HG03159 (cell line): ENCODE data around the gene ZNF496.

Experiments used
- ATAC-seq: cut with Tn5 transposase; IDR thresholded peaks from one replicate; pipeline ENCODE4 v1.9.1; 2021; ENCODE audit warnings: mild to moderate bottlenecking, moderate library complexity; ENCODE audit not compliant: unreplicated experiment

Gene ZNF496

DNA sequence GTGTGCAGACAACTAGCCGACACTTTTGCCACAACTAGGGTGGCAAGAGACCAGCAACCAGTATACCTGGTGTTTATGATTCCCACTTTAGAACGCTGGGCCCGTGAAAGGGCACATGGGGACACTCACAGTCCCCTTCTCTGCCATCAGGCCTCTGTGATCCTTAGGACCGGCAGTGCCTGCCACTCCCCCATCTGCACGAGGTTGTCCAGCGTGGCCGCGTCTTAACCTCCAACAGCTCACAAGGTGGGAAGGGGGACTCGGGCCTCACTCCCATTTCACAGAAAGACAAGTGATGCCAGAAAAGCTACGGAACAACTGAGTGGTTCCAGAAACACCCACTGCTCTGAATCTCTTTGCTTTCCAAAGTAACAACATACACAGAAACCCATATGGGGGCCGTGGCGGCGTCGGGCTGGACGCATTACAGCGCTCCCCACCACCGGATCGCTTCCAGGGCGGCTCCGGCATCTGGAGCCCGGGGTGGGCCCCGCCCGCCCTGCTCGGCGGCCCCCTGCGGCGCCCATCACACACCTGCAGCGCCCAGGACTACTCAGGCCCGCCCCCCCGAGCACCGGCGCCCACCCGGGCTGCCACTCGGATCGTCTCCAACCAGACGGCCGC, 1.0 kb downstream of the ZNF496 start:
- ATAC-seq = no peak

DNA sequence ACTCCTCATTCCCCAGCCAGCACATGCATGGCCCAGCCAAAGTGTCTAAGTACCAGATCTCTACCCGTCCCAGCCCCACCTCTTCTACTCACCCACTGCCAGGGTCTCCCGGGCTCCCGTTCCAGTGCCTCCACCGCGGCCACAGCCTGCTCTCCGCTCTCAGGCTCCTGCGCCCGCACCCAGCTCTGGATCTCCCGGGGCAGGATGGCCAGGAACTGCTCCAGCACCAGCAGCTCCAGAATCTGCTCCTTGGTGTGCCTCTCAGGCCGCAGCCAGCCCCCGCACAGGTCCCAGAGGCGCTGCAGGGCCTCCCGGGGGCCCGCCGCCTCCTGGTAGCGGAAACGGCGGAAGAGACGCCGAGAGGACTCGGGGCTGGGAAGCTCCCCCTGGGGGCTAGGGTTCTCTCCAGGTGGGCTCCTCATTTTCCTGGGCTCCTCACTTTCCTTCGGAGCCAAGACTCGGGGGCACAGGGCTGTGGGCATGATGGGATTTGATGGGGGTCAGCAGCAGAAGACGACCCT, 2.5 kb downstream of the ZNF496 start:
- ATAC-seq = no peak

DNA sequence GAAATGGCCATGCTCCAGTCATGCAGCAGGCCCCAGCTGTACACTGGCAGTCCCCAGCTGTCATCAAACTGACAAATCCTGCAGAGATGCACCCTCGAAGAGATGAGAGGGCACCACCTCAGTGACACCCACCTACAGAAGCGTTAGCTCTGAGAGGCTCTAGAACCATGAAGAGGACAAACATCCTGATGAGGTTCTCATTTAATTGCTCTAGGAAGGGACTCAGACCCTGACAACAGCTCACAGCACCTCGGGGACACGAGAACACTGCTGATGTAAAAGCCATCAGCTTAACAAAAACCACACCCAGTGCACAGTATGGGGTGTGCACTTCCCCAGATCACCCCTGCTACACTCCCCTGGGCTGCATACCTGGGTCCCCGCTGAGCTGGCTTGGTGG, 3.4 kb downstream of the ZNF496 start:
- no peak for ATAC-seq

DNA sequence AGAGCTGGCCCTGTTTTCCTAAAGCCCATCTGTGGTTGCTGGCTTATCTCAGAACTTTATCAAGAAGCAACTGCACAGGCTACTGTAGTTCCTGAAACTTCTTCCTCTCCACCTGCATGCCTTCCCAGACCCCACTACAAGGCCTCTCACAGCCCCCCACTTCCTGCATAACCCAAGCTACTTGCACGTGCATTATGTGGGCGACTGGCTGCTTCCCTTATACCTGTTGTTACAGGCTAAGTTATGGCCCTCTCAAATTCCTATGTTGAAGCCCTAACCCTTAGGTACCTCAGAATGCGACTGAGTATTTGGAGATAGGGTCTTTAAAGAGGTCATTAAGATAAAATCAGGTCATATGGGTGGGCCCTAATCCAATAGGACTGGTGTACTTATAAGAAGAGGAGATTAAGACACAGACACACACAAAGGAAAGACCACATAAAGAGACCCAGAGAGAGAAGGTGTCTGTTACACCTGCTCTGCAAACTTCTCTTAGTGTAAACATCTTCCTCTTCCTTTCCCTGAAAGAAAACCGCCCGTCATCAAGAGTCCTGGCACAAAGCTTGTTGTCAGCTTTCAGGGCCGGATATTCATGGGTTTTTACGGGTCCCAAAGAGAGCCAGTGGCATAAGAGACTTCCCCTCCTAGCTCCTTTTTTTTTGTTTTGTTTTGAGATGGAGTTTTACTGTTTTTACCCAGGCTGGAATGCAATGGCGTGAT, 5.1 kb downstream of the ZNF496 start:
- ATAC-seq = no peak

DNA sequence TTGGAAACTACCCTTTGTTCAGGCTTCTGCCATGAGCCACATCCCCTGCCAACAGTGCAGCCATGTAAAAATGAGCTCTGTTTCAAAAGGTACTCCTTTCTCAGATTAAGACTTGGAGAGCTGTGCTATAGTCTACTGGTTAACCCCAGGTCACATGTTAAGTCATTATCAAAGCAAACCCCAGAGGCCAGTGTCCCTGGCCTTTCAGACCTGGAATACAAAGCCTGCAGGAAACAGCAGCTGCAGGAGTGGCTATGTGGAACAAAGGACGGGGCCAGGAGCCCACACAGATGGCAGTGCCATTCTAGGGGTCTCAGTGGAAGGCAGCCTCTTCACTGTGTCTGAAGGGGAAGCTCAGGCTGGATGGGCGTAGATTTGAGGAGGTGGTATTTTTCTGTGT, 6.7 kb downstream of the ZNF496 start:
- ATAC-seq = no peak

DNA sequence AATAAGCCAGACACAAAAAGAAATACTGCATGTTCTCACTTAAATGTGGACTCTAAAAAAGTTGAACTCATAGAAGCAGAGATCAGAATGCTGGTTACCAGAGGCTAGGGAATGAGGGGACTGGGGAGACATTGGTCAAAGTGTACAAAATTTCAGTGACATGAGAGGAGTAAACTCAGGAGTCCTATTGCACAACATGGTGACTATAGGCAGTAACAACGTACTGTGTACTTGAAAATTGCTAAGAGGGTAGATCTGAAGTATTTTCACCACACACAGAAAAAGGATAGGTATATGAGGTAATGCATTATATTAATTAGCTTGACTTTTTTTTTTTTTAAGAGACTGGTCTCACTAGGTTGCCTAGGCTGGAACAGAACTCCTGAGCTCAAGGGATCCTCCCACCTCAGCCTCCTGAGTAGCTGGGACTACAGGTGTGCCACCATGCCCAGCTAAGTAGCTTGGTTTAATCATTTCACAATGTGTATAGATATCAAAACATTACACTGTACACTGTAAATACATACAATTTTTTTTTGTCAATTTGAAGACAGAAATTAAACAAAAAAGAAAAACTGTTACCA, 7.4 kb downstream of the ZNF496 start:
- no peak for ATAC-seq

DNA sequence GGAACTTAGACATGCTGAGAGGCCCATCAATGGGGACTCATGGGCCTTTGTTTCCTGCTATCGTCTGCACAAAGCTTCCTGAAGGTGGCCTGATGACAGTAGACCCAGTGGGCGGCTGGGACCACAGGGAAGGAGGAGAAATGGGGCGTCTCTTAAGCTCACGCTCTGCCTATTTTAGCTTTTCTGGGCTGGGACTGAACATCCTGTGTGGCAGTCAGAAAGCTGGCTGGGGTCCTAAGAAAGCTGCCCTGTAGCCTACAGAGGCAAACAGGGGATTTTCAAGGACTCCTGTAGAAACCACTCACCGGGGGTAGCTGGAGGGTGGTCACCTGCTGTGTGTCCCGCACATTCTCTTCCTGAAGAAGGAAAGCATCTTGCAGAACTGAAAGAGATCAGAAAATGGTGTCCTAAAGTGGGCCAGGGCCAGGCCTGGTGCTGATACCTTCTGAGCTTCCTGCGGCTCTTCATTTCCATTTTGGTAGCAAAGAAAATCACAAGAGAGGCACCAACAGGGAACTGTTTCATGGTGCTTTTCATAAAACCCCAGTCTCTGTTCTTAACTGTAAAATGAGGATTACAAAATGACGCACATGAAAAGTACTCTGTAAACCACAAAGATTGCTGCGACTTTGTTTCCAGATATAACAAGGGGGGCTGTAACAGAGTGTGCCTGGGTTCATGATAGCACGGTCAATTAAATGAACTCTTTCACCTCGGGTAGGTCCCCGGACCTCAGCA, 8.6 kb downstream of the ZNF496 start:
- no peak for ATAC-seq

DNA sequence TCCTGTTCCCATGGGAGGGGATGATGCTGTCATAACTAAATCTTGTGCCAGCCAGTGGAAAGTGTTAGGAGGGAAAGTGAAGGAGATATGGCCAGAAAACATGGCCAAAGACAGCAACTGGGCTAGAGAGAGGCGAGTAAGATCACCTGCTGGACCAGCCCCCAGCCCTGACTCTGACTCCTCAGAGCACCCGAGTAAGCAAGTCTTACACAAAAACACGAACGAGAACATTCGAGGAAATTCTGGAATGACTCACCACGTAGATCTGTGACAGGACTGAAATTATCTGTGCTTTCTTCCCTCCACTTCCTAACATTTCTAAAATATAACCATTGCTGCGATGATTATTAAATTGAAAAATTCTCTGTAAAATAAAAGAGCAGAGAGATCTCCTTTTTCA, 9.2 kb downstream of the ZNF496 start:
- no peak for ATAC-seq

DNA sequence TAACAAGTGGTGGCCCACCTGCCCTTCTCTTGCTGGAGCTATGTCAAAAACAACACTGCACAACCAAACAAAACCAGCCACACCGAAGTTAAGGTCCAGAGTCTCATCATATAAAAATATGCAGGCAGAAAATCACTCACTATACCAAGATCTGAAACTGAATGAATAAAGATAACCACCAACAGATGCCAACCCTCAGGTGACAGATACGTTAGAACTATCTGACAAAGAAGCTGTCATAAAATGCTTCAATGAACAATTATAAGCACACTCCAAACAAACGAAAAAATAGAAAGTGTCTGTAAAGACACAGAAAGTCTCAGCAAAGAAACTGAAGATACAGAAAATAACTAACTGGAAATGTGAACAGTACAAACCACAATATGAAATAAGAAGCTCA, 14.0 kb downstream of the ZNF496 start:
- peak; percentile 56 for ATAC-seq

DNA sequence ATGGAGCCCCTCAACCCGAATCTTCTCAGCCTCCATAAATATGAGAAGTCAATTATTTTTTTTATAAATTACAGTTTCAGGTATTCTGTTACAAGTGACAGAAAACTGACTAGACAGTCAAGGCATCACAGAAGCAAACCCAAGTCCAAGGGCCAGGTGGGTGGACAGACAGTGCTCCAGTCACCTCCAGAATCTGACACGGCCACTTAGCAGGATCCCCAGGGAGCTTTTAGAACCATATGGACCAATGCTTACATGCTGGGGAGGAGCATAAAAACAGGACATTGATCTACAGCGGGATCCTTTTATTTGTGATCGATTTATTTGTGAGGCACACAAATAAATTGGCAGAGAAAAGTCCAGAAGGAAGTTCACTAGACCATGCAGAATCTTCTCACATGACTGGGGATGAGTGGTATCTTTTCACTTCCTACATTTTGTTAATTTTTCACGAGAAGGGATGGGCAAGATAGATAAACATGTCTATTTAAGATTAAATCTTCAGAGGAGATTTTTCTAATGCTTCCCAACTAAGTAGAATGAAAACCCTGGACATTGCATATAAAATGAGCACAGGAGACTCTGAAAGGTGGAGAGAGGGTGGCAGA, 15.0 kb downstream of the ZNF496 start:
- ATAC-seq = no peak

DNA sequence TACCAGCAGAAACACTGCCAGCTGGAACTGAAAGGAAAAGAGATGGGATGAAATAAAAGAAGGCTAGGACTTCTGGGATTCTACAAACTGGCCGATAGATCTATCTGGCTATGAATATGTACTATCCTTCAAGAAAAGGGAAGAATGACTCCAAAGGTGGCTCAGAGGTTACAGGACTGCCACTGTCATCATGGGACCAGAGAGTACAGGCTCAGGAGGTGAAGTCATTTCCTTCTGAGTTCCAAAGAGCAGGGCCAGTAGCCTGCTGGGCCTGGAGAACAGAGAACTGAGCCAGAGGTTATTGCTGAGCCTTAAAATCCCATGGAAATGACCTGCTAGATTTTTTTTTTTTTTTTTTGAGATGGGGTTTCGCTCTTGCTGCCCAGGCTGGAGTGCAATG, 27.6 kb downstream of the ZNF496 start:
- ATAC-seq = no peak

DNA sequence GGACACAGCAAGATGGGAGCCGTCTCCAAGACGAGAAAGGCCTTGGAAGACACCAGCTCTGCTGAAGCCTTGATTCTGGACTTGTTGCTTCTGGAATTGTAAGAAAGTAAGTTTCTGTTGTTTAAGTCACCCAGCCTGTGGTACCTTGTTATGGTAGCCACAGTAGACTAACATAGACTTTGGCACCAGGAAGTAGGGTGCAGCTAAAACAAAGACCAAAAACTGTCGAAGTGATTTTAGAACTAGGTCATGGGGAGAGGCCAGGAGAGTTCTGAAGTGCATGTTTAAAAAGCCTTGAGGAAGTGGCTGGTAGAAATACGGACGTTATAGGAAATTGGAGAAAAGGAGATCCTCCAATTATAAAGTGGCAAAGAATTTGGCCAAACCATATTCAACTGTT, 28.5 kb downstream of the ZNF496 start:
- ATAC-seq = no peak

DNA sequence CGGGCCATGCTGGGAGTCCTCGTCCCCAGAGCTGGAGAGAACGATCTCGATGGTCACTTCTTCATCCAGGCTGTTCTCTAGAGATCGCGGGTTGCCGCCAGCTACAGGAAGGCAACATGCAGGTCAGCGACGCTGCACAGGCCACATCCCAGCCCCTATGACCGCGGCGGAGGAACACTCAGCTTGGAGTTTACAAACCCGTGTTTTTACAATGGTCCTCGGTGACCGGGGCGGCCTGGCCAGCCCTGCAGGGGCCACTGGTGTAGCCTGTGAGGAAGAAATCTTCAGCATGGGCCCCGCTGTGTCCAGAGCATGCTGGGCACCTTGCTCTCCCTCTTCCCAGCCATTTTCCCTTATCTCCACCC, 30.5 kb downstream of the ZNF496 start:
- ATAC-seq = no peak

DNA sequence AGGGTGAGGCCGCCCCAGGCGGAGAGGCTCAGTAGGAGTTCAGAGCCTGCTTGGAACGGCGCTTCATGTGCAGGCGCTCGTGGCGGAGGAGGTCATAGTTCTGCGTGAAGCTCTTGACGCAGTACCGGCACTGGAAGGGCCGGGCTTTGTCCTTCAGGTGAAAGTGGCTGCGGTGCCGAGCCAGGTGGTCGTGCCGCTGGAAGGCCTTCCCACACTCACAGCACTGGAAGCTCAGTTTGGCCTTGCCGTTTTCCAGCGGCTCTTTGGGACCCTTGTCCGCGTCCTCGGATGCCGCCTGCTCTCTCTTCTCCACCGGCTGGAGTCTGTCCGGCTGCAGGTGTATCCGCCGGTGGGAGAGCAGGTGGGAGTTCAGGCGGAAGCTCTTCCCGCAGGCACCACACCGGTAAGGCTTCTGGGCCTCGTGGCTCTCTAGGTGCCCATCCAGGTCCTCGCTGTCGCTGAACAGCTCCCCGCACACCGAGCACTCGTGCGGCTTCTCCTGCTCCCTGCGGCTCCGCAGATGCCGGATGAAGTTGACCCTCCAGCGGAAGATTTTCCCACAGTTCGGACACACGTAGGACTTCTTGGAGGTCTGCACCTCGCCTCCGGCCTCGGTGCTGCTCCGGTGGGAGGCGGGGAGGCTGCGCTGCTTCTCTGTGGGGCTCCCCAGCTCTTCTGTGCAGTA, 31.0 kb downstream of the ZNF496 start:
- no peak for ATAC-seq

DNA sequence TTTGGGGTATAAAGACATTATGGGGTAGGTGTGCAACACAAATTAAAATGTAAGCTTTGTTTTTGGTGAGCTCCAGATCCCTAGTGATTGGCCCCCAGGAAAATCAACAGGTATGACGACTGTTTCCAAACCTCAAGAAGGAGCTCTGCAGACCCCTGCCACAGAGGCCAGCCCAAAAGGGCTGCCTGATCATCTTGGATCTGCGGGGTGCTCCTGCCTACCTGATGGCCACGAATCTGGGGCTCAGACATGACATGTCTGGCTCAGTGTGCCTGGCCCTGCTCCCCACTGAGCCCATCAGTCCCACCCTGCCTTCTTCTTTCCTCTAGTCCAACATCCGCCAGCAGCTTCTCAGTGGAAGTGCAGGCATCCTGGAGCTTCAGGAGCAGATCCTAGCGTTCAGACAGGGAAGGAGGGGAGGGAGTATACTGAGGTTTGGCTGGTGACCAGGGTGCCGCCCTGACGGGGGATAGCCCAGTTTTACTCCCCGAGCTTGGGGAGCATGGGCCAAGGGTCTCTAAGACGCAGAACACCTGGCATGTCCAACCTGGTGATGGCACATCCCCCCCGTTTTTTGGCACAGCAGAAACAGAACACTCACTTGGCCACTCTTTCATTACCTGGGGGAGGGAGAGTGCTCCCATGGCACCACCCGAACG, 31.8 kb downstream of the ZNF496 start:
- no peak for ATAC-seq

DNA sequence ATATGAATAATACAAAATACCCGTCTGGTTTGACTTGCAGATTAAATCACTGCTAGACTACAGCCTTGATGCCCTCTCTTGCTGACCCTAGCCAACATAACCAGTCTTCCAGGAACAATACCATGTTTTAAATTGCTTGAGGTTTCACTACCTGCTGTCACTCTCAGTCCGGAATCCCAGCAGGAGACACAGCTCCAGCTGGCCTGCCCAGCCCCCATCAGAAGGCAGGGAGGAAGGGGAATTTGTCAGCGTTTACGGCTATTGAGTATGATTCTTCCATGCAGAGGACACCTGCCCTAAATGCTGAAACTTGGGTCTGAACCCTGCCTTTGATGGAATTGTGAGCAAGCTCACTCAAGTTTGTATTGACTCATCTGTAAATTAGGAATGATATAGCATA, 33.0 kb downstream of the ZNF496 start:
- ATAC-seq = no peak

DNA sequence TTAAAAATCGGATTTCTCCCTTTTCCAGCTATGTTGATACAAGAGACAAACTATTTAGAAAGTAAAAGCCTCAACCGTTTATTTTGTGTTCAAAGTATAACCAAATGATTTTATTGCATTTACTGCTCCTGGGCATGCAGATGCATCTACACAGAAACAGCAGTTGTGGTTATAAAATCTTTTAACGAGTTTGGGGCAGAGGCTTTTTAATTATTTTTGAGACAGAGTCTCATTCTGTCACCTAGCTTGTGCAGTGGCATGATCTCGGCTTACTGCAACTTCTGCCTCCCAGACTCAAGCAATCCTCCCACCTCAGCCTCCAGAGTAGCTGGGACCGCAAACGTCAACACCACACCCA, 33.6 kb downstream of the ZNF496 start:
- ATAC-seq = no peak

DNA sequence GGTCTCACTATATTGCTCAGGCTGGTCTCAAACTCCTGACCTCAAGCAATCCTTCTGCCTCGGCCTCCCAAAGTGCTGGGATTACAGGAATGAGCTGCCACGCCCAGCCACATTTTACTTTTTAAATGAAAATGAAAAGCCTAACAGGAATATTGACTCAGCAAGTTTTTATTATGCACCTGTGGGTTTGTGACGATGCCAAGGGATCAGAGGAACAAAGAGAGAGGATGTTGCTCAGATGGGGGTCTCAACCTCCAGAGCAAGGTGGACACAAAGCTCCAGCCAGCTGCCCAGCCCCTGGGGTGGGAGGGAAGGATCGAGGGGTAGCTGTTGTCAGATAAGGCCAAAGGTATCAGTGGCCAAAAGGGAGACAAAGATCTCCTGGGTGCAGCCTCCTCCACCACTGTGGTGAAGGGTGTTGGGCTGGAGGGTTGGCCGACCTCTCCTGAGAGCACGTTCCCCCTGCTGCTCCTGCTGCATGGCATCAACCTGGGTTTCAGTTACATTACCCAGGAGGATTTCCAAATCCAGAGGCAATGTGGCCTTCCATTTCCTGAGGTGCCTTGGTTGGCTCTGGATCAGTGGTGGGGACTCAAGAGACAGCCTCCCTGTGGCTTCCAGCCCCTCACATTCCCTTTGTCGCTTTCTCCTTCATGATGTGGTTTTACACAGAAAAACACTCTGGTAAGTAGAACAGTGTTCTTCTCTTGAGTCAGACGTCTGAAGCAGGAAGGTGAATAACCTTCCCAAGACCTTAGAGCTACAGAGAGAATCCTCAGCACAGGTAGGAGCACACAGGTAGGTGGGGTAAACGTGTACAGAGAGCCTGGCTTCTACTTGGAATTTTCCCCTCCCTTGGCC, 34.2 kb downstream of the ZNF496 start:
- no peak for ATAC-seq

DNA sequence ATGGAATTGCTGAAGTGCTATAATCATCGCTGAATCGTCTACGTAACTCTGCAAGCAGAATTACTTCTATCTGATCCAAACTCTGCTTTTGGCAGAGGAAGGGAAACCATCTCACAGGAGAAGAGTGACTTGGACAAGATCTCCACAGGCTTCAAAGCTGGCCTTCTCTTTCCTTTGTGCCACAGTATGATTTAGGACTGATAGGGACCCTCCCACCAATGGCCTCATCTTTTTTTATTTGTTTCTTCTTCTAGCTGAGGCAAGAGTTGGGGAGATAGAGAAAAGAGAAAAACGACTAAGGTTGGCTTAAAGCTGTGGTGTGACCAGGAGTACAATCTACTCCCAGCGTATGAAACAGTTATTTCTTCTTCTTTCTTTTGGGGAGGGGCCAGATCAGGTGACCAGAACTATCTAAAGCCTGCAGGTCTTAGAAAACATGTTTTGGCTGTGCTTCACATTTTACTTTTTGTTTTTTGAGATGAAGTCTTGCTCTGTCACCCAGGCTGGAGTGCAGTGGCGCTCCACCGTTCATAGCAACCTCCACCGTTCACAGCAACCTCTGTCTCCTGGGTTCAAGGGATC, 35.0 kb downstream of the ZNF496 start:
- no peak for ATAC-seq
